Measurements from ENCODE around the gene CYBC1. TPM values are rescaled to one million over a fixed set of nuclear protein-coding genes. Genes with fewer than 3 reads are reported as not detected.

The CYBC1 gene
- total and polyA plus RNA-seq, 4 donors: 23.2 to 45.6 (median 34.9) TPM

GRCh38 chr17:82443465-82444283, 6.9 kb downstream of the CYBC1 start (continued):
- TF ChIP-seq ZBTB33 (IDR thresholded peaks at IDR 0.05) (no peak), JUND (IDR thresholded peaks at IDR 0.05) (no peak)

GRCh38 chr17:82442643-82443464, 7.7 kb downstream of the CYBC1 start:
- peak overlapping the region in 1 of 2 donors; percentile 0 for H3K27ac ChIP-seq (ENCODE audit: low read depth in 1 of 2, low read length in 2 of 2)
- no peak overlapping the region for H3K9ac ChIP-seq (ENCODE audit: low read depth in 1 of 2, low read length in 2 of 2)
- no peaks in the 10 kb centered on the region for H3K9me3 ChIP-seq (ENCODE audit: control insufficient read depth in 4 of 4, low read length in 3 of 4)
- 87% methylated on average over 28 of the region's 28 CpGs for WGBS
- no peak for DNase-seq (ENCODE audit: low spot score)
- no peaks in the 10 kb centered on the region for H3K27me3 ChIP-seq (ENCODE audit: control insufficient read depth in 4 of 4, insufficient read depth in 4 of 4, low read length in 3 of 4)
- H3K4me1 ChIP-seq (ENCODE audit: control insufficient read depth in 4 of 4, insufficient read depth in 4 of 4, low read length in 3 of 4): peaks cover 17 to 42% (median 29%) of the 10 kb centered on the region in 4 donors
- no peak overlapping the region for H3K4me3 ChIP-seq (ENCODE audit: low read depth in 1 of 3, low read length in 3 of 3)
- TF ChIP-seq TAF1 (conservative IDR thresholded peaks at IDR 0.05) (no peak), GABPA (IDR thresholded peaks at IDR 0.05 in 1 of 2, conservative IDR thresholded peaks at IDR 0.05 in 1 of 2) (no peak), EGR1 (IDR thresholded peaks at IDR 0.05; ENCODE audit: low read depth in 2 of 2) (no peak), FOXA2 (IDR thresholded peaks at IDR 0.05) (no peak), JUND (IDR thresholded peaks at IDR 0.05) (no peak), ATF3 (IDR thresholded peaks at IDR 0.05) (no peak), HNF4G (IDR thresholded peaks at IDR 0.05) (no peak), YY1 (IDR thresholded peaks at IDR 0.05) (no peak)
- H3K36me3 ChIP-seq (ENCODE audit: control insufficient read depth in 4 of 4, insufficient read depth in 3 of 4, low read depth in 1 of 4, low read length in 3 of 4): peaks cover 0 to 10% (median 4%) of the 10 kb centered on the region in 4 donors

GRCh38 chr17:82441691-82442487, 8.7 kb downstream of the CYBC1 start:
- Histone ChIP-seq H3K27ac (ENCODE audit: low read depth in 1 of 2, low read length in 2 of 2) (no peak overlapping the region), H3K9ac (ENCODE audit: low read depth in 1 of 2, low read length in 2 of 2) (no peak overlapping the region), H3K36me3 (ENCODE audit: control insufficient read depth in 4 of 4, insufficient read depth in 3 of 4, low read depth in 1 of 4, low read length in 3 of 4) (peaks cover 0 to 12% (median 6%) of the 10 kb centered on the region in 4 donors), H3K4me3 (ENCODE audit: low read depth in 1 of 3, low read length in 3 of 3) (no peak overlapping the region), H3K27me3 (ENCODE audit: control insufficient read depth in 4 of 4, insufficient read depth in 4 of 4, low read length in 3 of 4) (no peaks in the 10 kb centered on the region), H3K9me3 (ENCODE audit: control insufficient read depth in 4 of 4, low read length in 3 of 4) (no peaks in the 10 kb centered on the region), H3K4me1 (ENCODE audit: control insufficient read depth in 4 of 4, insufficient read depth in 4 of 4, low read length in 3 of 4) (peaks cover 17 to 44% (median 29%) of the 10 kb centered on the region in 4 donors)
- TF ChIP-seq TAF1 (conservative IDR thresholded peaks at IDR 0.05): no peak
- TF ChIP-seq HNF4A (conservative IDR thresholded peaks at IDR 0.05): no peak
- no peak for TF ChIP-seq YY1 (IDR thresholded peaks at IDR 0.05)
- TF ChIP-seq ZBTB33 (IDR thresholded peaks at IDR 0.05): no peak
- TF ChIP-seq MAX (IDR thresholded peaks at IDR 0.05): no peak
- WGBS: 90% methylated on average over 27 of the region's 27 CpGs
- no peak for DNase-seq (ENCODE audit: low spot score)

Measured in liver (tissue), 9 donors.